Left renal cortex interstitium (tissue), 4 donors: ENCODE results near the gene LAMC1. TPM values are rescaled to one million over a fixed set of nuclear protein-coding genes. Genes with fewer than 3 reads are reported as not detected.
A peak's percentile ranks its signal among the peaks of the same experiment; 100 is the strongest.

ENCODE experiments used
- DNase-seq, 4 donors: peaks; one replicate each; pipeline ENCODE4 v3.0.0-alpha.2; 2013; ENCODE audit warnings: low read depth in 4 of 4, low spot score in 2 of 4, missing footprints in 1 of 4
- polyA plus RNA-seq, 4 donors: library from polyadenylated mRNA; unstranded; fragments of 120-200 nt; gene quantifications; one replicate each; pipeline ENCODE4 v1.2.1, GENCODE V29; 2013; ENCODE audit not compliant: insufficient read length in 4 of 4

Gene LAMC1
- polyA plus RNA-seq, 4 donors = 240 to 302 (median 291) TPM

- no peak for DNase-seq
These were observed 157.4 kb downstream of the LAMC1 start for GRCh38 chr1:183180634-183181056.

- peak in 1 of 4 donors; percentile 21 for DNase-seq
These were observed 162.8 kb downstream of the LAMC1 start, which contains the start of gene LAMC2 for GRCh38 chr1:183185941-183186490. TSS of gene LAMC2 (plus strand) at chr1:183186264. CDS start at chr1:183186353, 89 bp downstream.

GRCh38 chr1:183186841-183187240 is 163.6 kb downstream of the LAMC1 start:
- DNase-seq = no peak

- DNase-seq = no peak
These were observed 165.0 kb downstream of the LAMC1 start for GRCh38 chr1:183188240-183188639.

- no peak for DNase-seq
These were observed 168.6 kb downstream of the LAMC1 start for GRCh38 chr1:183191833-183192232.

GRCh38 chr1:183193963-183194525 is 170.8 kb downstream of the LAMC1 start:
- no peak for DNase-seq

- DNase-seq = no peak
These were observed 171.4 kb downstream of the LAMC1 start for GRCh38 chr1:183194527-183195141.

- DNase-seq = no peak
These were observed 171.9 kb downstream of the LAMC1 start for GRCh38 chr1:183195142-183195574.

Other genes starting within 250 kb of the LAMC1 start
- gene NPL, start 233.6 kb upstream of the LAMC1 start, polyA plus RNA-seq = 10 to 100 TPM in 1 of 4 donors, 1 to 10 TPM in 3; 5.5 to 10.4 (median 7.4) TPM
- 100 to 1,000 TPM; 267 to 292 (median 279) TPM for gene DHX9, start 184.1 kb upstream of the LAMC1 start, polyA plus RNA-seq
- under 1 TPM; 0.17 to 0.62 (median 0.37) TPM for gene SHCBP1L, start 70.3 kb upstream of the LAMC1 start, polyA plus RNA-seq
- gene LAMC2, start 162.8 kb downstream of the LAMC1 start, polyA plus RNA-seq = 1 to 10 TPM; 4.9 to 8.6 (median 5.5) TPM